ENCODE results near the gene DOK5. TPM values are rescaled to one million over a fixed set of nuclear protein-coding genes. Genes with fewer than 3 reads are reported as not detected.

The DOK5 gene
- total RNA-seq, 2 experiments from 2014 or later: not detected

- H3K9me3 Mint-ChIP-seq: no peaks in the 10 kb centered on the region
- DNase-seq: no peak
- no peak overlapping the region for H3K4me3 Mint-ChIP-seq
- no peaks in the 10 kb centered on the region for H3K27me3 Mint-ChIP-seq
- H3K4me1 Mint-ChIP-seq: no peaks in the 10 kb centered on the region
- no peaks in the 10 kb centered on the region for H3K36me3 Mint-ChIP-seq (ENCODE audit: low read depth)
- CTCF ChIA-PET: no interaction called here
- POLR2A ChIA-PET: no interaction called here
- H3K27ac Mint-ChIP-seq: no peak overlapping the region
Observed at GRCh38 chr20:54502179-54502578, 26.8 kb downstream of the DOK5 start.

GRCh38 chr20:54506643-54507042 is 31.2 kb downstream of the DOK5 start:
- H3K27me3 Mint-ChIP-seq: no peaks in the 10 kb centered on the region
- no peaks in the 10 kb centered on the region for H3K9me3 Mint-ChIP-seq
- no peak for DNase-seq
- H3K27ac Mint-ChIP-seq: no peak overlapping the region
- no peaks in the 10 kb centered on the region for H3K4me1 Mint-ChIP-seq
- H3K4me3 Mint-ChIP-seq: no peak overlapping the region
- ChIA-PET POLR2A (no interaction called here), CTCF (no interaction called here)
- no peaks in the 10 kb centered on the region for H3K36me3 Mint-ChIP-seq (ENCODE audit: low read depth)

- Mint-ChIP-seq H3K4me1 (no peaks in the 10 kb centered on the region), H3K27me3 (no peaks in the 10 kb centered on the region), H3K36me3 (ENCODE audit: low read depth) (no peaks in the 10 kb centered on the region), H3K9me3 (no peaks in the 10 kb centered on the region), H3K4me3 (no peak overlapping the region), H3K27ac (no peak overlapping the region)
- ChIA-PET POLR2A (no interaction called here), CTCF (no interaction called here)
- DNase-seq: no peak
Observed at GRCh38 chr20:54510541-54511129, 35.2 kb downstream of the DOK5 start.

- H3K27ac Mint-ChIP-seq: no peak overlapping the region
- no peaks in the 10 kb centered on the region for H3K36me3 Mint-ChIP-seq (ENCODE audit: low read depth)
- no peaks in the 10 kb centered on the region for H3K4me1 Mint-ChIP-seq
- ChIA-PET POLR2A (no interaction called here), CTCF (interaction anchor here (0.7 kb wide), 1 partner anchor 76 kb away, joined by 5 read pairs; no protein-coding TSS in a partner anchor)
- no peak overlapping the region for H3K4me3 Mint-ChIP-seq
- H3K27me3 Mint-ChIP-seq: no peaks in the 10 kb centered on the region
- H3K9me3 Mint-ChIP-seq: no peaks in the 10 kb centered on the region
- no peak for DNase-seq
Observed at GRCh38 chr20:54512694-54513093, 37.3 kb downstream of the DOK5 start.

- H3K4me1 Mint-ChIP-seq: no peaks in the 10 kb centered on the region
- no peaks in the 10 kb centered on the region for H3K9me3 Mint-ChIP-seq
- H3K36me3 Mint-ChIP-seq (ENCODE audit: low read depth): no peaks in the 10 kb centered on the region
- H3K4me3 Mint-ChIP-seq: no peak overlapping the region
- H3K27me3 Mint-ChIP-seq: no peaks in the 10 kb centered on the region
- POLR2A ChIA-PET: no interaction called here
- no peak for DNase-seq
- CTCF ChIA-PET: no interaction called here
- no peak overlapping the region for H3K27ac Mint-ChIP-seq
Observed at GRCh38 chr20:54514028-54514607, 38.7 kb downstream of the DOK5 start.

GRCh38 chr20:54515793-54516628 is 40.6 kb downstream of the DOK5 start:
- no peaks in the 10 kb centered on the region for H3K27me3 Mint-ChIP-seq
- no peak for DNase-seq
- CTCF ChIA-PET: no interaction called here
- no peaks in the 10 kb centered on the region for H3K9me3 Mint-ChIP-seq
- H3K36me3 Mint-ChIP-seq (ENCODE audit: low read depth): no peaks in the 10 kb centered on the region
- H3K4me3 Mint-ChIP-seq: no peak overlapping the region
- H3K4me1 Mint-ChIP-seq: no peaks in the 10 kb centered on the region
- POLR2A ChIA-PET: no interaction called here
- no peak overlapping the region for H3K27ac Mint-ChIP-seq

GRCh38 chr20:54517241-54517975 is 42.0 kb downstream of the DOK5 start:
- no peaks in the 10 kb centered on the region for H3K9me3 Mint-ChIP-seq
- POLR2A ChIA-PET: no interaction called here
- H3K27me3 Mint-ChIP-seq: no peaks in the 10 kb centered on the region
- no peak overlapping the region for H3K27ac Mint-ChIP-seq
- H3K4me1 Mint-ChIP-seq: no peaks in the 10 kb centered on the region
- no peak for DNase-seq
- CTCF ChIA-PET: no interaction called here
- no peak overlapping the region for H3K4me3 Mint-ChIP-seq
- no peaks in the 10 kb centered on the region for H3K36me3 Mint-ChIP-seq (ENCODE audit: low read depth)

GRCh38 chr20:54524849-54525248 is 49.5 kb downstream of the DOK5 start:
- CTCF ChIA-PET: no interaction called here
- no peak overlapping the region for H3K4me3 Mint-ChIP-seq
- no peaks in the 10 kb centered on the region for H3K4me1 Mint-ChIP-seq
- H3K27me3 Mint-ChIP-seq: no peaks in the 10 kb centered on the region
- no peaks in the 10 kb centered on the region for H3K9me3 Mint-ChIP-seq
- POLR2A ChIA-PET: no interaction called here
- H3K36me3 Mint-ChIP-seq (ENCODE audit: low read depth): no peaks in the 10 kb centered on the region
- DNase-seq: no peak
- H3K27ac Mint-ChIP-seq: no peak overlapping the region

- Mint-ChIP-seq H3K27me3 (no peaks in the 10 kb centered on the region), H3K4me3 (no peak overlapping the region), H3K4me1 (no peaks in the 10 kb centered on the region), H3K9me3 (no peaks in the 10 kb centered on the region), H3K27ac (no peak overlapping the region), H3K36me3 (ENCODE audit: low read depth) (no peaks in the 10 kb centered on the region)
- ChIA-PET CTCF (no interaction called here), POLR2A (no interaction called here)
- DNase-seq: no peak
Observed at GRCh38 chr20:54525916-54526590, 50.7 kb downstream of the DOK5 start.

GRCh38 chr20:54526801-54527200 is 51.4 kb downstream of the DOK5 start:
- no peaks in the 10 kb centered on the region for H3K4me1 Mint-ChIP-seq
- no peak overlapping the region for H3K4me3 Mint-ChIP-seq
- H3K27ac Mint-ChIP-seq: no peak overlapping the region
- ChIA-PET CTCF (no interaction called here), POLR2A (no interaction called here)
- H3K9me3 Mint-ChIP-seq: no peaks in the 10 kb centered on the region
- no peaks in the 10 kb centered on the region for H3K36me3 Mint-ChIP-seq (ENCODE audit: low read depth)
- DNase-seq: no peak
- H3K27me3 Mint-ChIP-seq: no peaks in the 10 kb centered on the region

- H3K27ac Mint-ChIP-seq: no peak overlapping the region
- no peaks in the 10 kb centered on the region for H3K36me3 Mint-ChIP-seq (ENCODE audit: low read depth)
- no peaks in the 10 kb centered on the region for H3K9me3 Mint-ChIP-seq
- CTCF ChIA-PET: no interaction called here
- no peak overlapping the region for H3K4me3 Mint-ChIP-seq
- H3K27me3 Mint-ChIP-seq: no peaks in the 10 kb centered on the region
- no peaks in the 10 kb centered on the region for H3K4me1 Mint-ChIP-seq
- POLR2A ChIA-PET: no interaction called here
- DNase-seq: no peak
Observed at GRCh38 chr20:54532573-54532972, 57.2 kb downstream of the DOK5 start.

GRCh38 chr20:54534101-54534500 is 58.7 kb downstream of the DOK5 start:
- Mint-ChIP-seq H3K4me3 (no peak overlapping the region), H3K36me3 (ENCODE audit: low read depth) (no peaks in the 10 kb centered on the region), H3K4me1 (no peaks in the 10 kb centered on the region), H3K9me3 (no peaks in the 10 kb centered on the region), H3K27me3 (no peaks in the 10 kb centered on the region), H3K27ac (no peak overlapping the region)
- ChIA-PET POLR2A (no interaction called here), CTCF (no interaction called here)
- no peak for DNase-seq

GRCh38 chr20:54535033-54535432 is 59.6 kb downstream of the DOK5 start:
- Mint-ChIP-seq H3K4me3 (no peak overlapping the region), H3K9me3 (no peaks in the 10 kb centered on the region), H3K4me1 (no peaks in the 10 kb centered on the region), H3K27ac (no peak overlapping the region), H3K27me3 (no peaks in the 10 kb centered on the region), H3K36me3 (ENCODE audit: low read depth) (no peaks in the 10 kb centered on the region)
- ChIA-PET POLR2A (no interaction called here), CTCF (no interaction called here)
- no peak for DNase-seq
